ENCODE measurements around the gene NEDD4. TPM values are rescaled to one million over a fixed set of nuclear protein-coding genes. Genes with fewer than 3 reads are reported as not detected.

The NEDD4 gene
- total RNA-seq, 1 experiment from 2014 or later: 18.8 TPM

- H3K27ac ChIP-seq (ENCODE audit: low read length): no peak overlapping the region
- in situ Hi-C loops (cut with HindIII; ENCODE audit: low pct_unique_long_range_greater_than_20kb, low sequenced_read_pairs): no loop called here
- BruUV-seq (replicated peaks): no TSS peak
These were observed 48.6 kb upstream of the NEDD4 start for GRCh38 chr15:56042031-56042430.

More at GRCh38 chr15:56042031-56042430, 48.6 kb upstream of the NEDD4 start:
- intact Hi-C loops (cut with micrococcal nuclease; ENCODE audit: unreplicated experiment): no loop called here
- Histone ChIP-seq H3K36me3 (ENCODE audit: control insufficient read depth, insufficient read depth, low read length) (no peaks in the 10 kb centered on the region), H3K9me3 (ENCODE audit: control insufficient read depth, insufficient read depth, low read depth, low read length) (no peaks in the 10 kb centered on the region), H3K4me3 (ENCODE audit: low read depth in 2 of 2, low read length in 2 of 2) (no peak overlapping the region), H3K4me1 (ENCODE audit: control insufficient read depth, insufficient read depth, low read length) (peaks cover 3% of the 10 kb centered on the region; the same call in 1 of the 2 replicates), H3K27me3 (ENCODE audit: control insufficient read depth, insufficient read depth, low read length) (no peaks in the 10 kb centered on the region)
- TF ChIP-seq CTCF (IDR thresholded peaks at IDR 0.05): no peak
- TF ChIP-seq POLR2AphosphoS5 (IDR thresholded peaks at IDR 0.05; ENCODE audit: low read depth, low read length): no peak
- TF ChIP-seq REST (IDR thresholded peaks at IDR 0.05; ENCODE audit: insufficient read depth in 1 of 2, low read depth in 2 of 2, low read length in 1 of 2): no peak
- TF ChIP-seq SIN3A (IDR thresholded peaks at IDR 0.05; ENCODE audit: borderline replicate concordance, insufficient read depth, low read depth, low read length): no peak
- no peak for TF ChIP-seq TCF7L2 (IDR thresholded peaks at IDR 0.05; ENCODE audit: low read depth, low read length)
- DNase-seq (ENCODE audit: low read depth, low spot score) (no peak), ATAC-seq (no peak)
- ChIA-PET POLR2A (no interaction called here), CTCF (no interaction called here)

Measured in Panc1 (cell line).